Activated T-cell treated with anti-CD3 and anti-CD28 coated beads for 24 hours (primary cell): ENCODE results near the gene EEF1B2.
"Not testable (repeated sequence)": the region's sequence is repeated elsewhere in the genome, so short reads cannot be mapped to it uniquely, and the experiment has no call there.

ENCODE experiments used
- DNase-seq: peaks from one replicate; pipeline ENCODE4 v3.0.0-alpha.2; 2020; ENCODE audit warnings: low read depth

Gene EEF1B2

DNA sequence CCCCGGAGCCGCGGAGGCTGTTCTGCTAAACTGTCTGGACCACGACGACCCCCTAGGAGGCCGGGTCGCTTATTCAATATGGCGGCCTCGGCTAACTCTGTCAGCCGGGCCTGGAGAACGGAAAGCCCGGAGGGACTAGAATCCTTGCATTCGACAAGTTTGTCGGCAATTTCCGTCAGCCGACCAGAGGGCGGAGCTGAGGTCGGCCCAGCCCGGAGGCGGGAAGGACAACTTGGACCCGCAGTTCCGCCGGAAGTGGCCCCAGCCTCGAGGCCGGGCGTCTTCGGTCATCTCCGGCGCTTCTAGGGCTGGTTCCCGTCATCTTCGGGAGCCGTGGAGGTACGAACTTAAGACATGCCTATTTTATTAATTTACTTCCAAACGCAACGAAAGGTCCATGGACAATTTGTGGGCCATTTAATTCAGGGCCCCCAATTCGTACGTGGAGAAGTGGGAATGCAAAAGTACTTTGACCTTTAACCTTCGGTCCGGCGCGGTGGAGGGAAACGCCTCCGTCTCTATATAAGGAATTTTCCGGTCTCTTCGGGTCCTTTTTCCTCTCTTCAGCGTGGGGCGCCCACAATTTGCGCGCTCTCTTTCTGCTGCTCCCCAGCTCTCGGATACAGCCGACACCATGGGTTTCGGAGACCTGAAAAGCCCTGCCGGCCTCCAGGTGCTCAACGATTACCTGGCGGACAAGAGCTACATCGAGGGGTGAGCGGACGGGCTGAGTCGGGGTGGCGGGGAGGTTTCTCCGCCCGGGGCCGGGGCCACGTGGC is at the start of gene EEF1B2, which contains the start of gene NDUFS1:
Gene EEF1B2 (plus strand): TSS at position 550 of the 779 bp plus-strand sequence. CDS start 85 bp downstream, at position 635.
Gene NDUFS1 (minus strand): TSS at position 99 of the 779 bp plus-strand sequence. CDS start 5,766 bp downstream, outside the sequence.
- DNase-seq, result peak; percentile 97

DNA sequence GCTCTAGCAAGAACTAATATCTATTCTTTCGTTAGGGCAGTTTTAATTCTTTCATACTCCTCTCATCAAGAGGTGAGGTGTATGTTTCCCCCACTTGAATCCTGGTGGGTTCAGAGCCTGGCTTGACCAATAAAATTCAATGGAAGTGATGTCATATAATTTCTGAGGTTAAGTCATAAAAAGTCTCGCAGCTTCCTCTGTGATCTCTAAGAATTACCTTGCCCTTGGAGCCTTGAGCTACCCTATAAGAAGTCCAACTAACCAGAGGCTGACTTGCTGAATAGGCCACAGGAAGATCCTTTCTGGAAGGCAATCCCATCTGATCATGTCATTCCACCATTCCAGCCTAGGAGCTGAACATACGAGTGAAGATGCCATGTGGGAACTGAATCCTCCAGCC is 47.6 kb upstream of the EEF1B2 start:
- no peak for DNase-seq

DNA sequence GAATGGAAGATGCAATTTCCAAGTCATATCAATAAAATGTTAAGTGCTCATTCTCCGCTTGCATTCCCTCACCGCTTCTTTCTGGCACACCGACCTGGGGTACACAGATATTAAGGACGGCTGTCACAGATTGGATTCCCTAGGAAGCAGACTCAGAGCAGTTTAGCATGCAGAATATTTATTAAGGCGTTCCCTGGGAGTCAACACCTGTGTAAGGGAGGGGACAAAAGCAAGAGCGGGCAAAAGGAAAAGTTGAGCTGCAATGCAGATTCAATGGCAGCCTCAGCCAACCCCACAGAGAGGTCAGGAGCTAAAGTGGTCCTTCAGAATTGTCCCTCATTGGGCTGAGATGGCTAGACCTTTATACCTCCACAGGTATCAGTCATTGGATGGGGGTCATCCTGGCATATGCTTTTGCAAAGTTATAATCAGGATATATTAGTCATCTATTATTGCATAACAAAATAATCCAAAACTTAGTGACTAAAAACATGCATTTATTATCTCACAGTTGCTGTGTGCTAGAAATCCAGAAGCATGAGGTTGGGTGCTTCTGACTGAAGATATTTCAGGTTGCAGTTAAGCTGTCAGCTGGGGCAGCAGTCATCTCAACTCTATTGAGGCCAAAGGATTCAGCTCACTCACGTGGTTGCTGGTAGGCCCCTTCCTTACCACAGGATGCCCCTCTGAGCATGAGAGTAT is 46.7 kb upstream of the EEF1B2 start:
- DNase-seq, result no peak

GRCh38 chr2:206115026-206115578 is 44.6 kb upstream of the EEF1B2 start:
- no peak for DNase-seq

DNA sequence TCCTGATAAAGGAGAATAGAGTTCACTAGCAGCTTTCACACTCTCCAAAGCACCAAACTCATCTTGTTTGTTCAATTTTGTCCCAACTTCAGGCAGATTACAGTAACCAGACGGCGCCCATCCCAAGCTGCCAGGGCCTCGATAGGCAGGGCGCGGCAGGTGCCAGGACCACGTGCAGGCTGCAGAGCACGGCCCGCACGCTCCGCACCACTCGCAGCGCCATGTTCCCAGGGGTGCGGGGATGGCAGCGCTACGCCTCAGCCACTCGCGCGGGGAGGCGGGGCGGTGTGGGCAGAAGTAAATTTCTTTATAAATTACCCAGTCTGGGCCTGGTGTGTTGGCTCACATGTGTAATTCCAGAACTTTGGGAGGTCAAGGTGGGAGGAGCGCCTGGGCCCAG is 43.4 kb upstream of the EEF1B2 start:
- no peak for DNase-seq

DNA sequence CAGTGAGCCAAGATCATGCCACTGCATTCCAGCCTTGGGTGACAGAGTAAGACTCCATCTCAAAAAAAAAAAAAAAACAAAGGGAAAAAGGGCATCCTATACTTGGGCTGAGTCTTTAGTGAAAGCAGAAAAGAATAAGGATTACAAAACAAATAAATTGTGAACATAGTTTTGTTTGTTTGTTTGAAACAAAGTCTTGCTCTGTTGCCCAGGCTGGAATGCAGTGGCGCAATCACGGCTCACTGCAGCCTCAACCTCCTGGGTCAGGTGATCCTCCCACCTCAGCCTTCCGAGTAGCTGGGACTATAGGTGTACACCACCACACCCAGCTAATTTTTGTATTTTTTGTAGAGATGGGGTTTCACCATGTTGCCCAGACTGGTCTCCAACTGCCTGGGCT is 37.1 kb upstream of the EEF1B2 start:
- DNase-seq, result not testable (repeated sequence)

- no peak for DNase-seq
Observed at GRCh38 chr2:206125901-206126300, 33.8 kb upstream of the EEF1B2 start.

DNA sequence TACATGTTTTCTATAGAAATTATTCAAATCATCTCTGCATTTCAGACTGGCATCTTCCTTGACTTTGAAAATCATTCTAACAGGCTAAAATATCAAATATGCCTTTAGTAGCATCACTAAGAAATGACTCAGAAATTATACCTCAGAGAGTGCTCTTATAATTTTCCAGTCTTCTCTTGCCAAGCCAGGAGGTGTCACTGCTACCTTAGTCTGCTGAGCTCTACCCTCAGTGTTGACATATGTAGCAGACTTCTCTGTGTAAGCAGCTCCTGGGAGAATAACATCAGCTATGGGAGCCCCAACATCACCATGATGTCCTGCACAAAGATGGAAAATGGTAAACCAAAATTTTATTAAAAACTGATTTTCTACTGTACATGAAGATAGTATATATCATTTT is 32.0 kb upstream of the EEF1B2 start:
- no peak for DNase-seq

DNA sequence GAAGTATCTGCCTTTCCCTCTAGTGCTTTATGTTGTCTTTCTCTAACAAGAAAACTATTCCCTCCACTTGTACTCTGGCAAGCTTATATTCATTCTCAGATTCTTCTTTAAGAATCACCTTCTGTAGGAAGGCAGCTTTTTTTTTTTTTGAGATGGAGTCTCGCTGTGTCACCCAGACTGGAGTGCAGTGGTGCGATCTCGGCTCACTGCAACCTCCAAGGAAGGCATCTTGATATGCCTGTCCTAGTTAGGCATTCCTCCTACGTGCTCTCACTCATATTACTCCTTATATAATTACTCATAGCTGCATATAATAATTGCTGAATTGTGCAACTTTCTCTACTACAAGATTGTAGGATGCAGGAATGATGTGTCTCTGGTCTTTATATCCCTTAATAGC is 16.2 kb upstream of the EEF1B2 start:
- DNase-seq, result no peak

DNA sequence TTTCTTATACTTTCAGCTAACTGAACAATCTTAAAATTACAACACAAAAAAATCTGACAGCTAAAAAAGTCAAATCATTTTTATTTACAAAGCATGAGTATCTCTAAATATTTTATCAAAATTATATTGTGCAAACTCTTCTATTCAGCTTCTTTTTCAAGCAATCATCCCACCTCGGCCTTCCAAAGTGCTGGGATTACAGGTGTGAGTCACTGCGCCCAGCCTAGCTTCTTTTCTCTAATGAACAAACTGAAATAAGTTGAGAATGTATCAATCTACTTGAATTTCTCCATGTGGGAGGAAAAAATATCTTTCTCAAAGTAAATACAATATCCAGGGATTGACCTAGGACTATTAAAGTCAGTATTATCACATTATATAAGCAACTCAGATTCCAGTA is 15.3 kb upstream of the EEF1B2 start:
- no peak for DNase-seq

GRCh38 chr2:206145665-206146064 is 14.0 kb upstream of the EEF1B2 start:
- no peak for DNase-seq

DNA sequence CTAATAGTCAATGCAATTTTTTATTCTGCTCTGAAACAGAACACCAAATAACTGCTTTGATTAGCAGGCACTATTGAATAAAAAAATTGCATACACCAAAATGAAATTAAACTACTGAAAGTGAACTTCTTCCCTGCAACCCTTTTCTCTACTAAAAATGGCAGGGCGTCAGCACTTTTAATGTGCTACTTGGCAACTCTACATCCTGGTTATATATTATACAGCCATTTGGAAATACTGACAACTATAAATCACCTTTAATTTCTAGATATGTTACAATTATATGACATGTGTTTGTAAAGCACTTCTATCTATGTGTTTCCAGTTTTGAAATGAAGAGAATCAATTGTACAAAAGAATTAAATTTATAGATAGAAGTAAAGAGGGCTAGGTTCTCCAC is 10.4 kb upstream of the EEF1B2 start:
- DNase-seq, result no peak

- no peak for DNase-seq
Observed at GRCh38 chr2:206150168-206150567, 9.5 kb upstream of the EEF1B2 start.

- no peak for DNase-seq
Observed at GRCh38 chr2:206150631-206151030, 9.1 kb upstream of the EEF1B2 start.

- no peak for DNase-seq
Observed at GRCh38 chr2:206154197-206154596, 5.5 kb upstream of the EEF1B2 start.

DNA sequence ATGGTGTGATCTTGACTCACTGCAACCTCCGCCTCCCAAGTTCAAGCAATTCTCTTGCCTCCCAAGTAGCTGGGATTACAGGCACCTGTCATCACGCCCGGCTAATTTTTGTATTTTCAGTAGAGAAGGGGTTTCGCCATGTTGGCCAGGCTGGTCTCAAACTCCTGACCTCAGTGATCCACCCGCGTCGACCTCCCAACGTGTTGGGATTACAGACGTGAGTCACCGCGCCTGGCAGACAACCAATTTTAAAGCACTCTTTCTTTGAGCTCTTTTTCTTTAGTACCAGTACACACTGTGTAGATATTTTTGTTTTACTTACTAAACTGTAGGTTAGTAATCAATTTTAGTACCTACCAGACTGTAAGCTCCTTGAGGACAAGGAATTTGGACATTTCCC is 2.7 kb upstream of the EEF1B2 start:
- not testable (repeated sequence) for DNase-seq

- DNase-seq, result no peak
Observed at GRCh38 chr2:206158563-206159345, 941 bp upstream of the EEF1B2 start.

- DNase-seq, result peak; percentile 5
Observed at GRCh38 chr2:206160125-206160806, 571 bp downstream of the EEF1B2 start.

- peak; percentile 11 for DNase-seq
Observed at GRCh38 chr2:206160807-206161179, 1.1 kb downstream of the EEF1B2 start.

DNA sequence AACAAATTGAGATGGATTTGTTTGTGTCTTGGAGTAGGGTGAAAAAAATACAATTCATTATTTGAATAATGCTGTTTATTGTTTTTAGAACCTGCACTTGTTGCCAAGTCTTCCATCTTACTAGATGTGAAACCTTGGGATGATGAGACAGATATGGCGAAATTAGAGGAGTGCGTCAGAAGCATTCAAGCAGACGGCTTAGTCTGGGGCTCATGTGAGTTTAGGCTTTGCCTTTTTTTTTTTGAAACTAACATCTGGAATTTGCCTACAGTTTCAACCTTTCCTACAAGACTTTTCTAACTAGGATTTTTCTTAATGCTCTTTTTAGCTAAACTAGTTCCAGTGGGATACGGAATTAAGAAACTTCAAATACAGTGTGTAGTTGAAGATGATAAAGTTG is 2.7 kb downstream of the EEF1B2 start:
- not testable (repeated sequence) for DNase-seq

DNA sequence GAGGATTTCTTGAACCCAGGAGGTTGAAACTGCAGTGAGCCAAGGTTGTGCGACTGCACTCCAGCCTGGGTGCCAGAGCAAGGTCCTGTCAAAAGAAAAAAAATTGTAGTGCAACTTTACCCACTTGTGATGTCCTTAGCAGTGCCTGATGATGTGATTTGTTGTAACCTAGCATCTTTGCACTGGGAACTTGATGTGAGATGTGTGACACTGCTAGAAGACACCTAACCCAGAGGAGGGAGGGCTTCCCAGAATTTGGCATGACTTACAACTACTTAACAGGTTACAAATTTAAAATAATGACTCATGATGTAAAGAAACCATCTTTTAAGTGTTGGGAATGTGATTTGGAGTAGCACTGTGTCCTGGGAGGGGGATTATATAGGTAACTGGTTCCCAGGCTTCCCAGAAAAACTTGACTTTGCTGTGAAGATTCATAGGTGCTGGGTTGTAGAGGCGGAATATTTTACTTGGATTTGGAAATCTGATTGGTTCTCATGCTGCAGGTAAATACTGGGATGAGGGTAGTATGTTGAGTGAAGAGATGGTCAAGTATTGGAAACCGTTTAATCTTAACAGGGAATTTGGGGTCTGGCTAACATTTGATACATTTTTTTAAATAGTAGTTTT is 3.7 kb downstream of the EEF1B2 start:
- DNase-seq, result no peak
